Inferior parietal cortex (tissue), 1 donor: ENCODE measurements around the gene VIPR1.

ENCODE experiments used
- DNase-seq: peaks from one replicate; pipeline ENCODE4 v3.0.0-alpha.2; 2016; ENCODE audit errors: extremely low spot score

VIPR1 gene

DNA sequence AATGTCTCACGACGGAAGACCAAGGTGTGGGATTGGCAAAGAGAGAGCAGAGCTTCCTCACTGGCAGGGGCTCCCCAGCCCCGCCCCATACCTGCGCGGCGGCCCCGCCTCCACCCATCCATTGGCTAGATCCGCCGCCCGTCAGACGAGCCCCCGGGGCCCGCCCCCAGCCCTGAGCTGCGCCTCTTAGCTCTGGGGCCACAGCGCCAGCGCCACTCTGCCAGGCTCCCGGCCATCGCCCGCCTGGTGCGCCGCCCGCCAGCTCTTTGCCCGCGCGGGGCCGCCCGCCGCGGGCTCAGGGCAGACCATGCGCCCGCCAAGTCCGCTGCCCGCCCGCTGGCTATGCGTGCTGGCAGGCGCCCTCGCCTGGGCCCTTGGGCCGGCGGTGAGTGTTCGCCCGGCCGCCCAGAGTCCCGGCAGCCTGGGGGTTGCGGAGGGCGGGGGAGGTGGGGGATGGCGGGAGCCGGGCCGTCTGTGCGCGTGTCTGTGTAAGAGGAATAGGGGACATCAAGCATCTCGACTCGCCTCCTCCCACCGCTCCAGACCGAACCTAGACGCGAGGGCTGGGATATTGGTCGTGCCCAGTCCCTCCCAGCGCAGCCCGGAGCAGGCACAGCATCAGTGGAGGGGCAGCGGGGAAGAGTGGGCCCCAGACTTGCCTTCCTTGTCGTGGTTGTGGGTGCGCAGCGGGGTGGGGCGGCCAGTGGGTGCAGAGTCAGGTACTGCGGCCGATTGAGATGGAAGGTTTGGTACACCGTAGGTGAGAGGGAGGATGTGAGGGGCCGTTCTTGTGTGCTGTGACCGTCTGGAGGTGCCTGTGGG is at the start of gene VIPR1:
Gene VIPR1 (plus strand): TSS at position 215 of the 822 bp plus-strand sequence. CDS start 93 bp downstream, at position 308.
- no peak for DNase-seq

DNA sequence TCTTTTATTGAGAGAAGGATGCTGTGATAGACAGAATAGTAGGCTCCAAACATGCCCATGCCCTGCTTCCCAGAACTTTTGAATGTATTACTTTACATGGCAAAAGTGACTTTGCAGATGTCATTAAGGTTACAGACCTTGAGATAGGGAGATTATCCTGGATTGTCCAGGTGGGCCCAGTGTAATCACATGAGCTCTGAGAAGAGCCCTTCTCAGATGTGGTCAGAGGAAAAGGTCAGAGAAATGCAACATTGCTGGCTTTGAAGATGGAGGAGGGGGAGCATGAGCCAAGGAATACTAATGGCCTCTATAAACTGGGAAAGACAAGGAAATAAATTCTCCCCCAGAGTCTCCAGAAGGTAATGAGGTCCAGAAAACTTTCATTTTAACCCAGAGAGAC is 46.2 kb upstream of the VIPR1 start:
- no peak for DNase-seq

DNA sequence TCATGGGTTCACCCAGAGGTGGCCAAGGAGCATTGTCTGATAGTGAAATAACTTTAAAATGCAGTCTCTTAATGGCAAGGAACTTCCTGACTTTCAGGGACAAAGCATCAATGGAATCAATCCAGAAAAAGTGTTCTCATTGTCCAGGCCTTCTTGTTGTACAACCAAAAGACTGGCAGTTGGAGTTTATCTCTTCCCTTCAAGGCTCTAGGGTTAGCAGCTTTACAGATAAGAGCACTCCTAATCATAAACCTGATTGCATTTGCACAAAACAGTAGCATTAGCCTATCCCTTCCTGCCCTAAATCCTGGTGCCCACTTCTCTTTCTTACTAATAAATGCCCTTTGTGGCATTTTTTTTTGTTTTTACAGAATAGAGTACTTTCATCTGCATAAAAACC is 43.3 kb upstream of the VIPR1 start:
- no peak for DNase-seq

- no peak for DNase-seq
Measured at GRCh38 chr3:42461762-42462161, 40.7 kb upstream of the VIPR1 start.

DNA sequence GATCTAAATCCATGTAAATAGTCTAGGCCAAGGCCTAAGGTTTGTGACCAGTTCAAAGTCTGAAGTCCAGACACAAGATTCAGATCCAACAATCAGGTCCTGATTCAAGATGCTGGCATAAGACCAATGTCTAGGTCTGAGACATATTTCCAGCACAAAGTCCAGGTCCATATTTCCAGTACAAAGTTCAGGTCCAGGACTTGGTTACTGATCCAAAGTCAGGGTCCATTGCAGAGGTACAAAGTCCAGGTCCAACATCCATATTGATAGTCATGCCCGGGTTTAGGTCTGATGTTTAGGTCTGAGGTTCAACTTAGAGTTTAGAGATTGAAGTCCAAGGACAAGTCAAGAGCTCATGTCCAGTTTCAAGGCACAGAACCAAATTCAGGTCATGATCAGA is 39.4 kb upstream of the VIPR1 start:
- DNase-seq, result no peak

GRCh38 chr3:42468111-42468510 is 34.3 kb upstream of the VIPR1 start:
- DNase-seq, result no peak

- no peak for DNase-seq
Measured at GRCh38 chr3:42472555-42472954, 29.9 kb upstream of the VIPR1 start.

DNA sequence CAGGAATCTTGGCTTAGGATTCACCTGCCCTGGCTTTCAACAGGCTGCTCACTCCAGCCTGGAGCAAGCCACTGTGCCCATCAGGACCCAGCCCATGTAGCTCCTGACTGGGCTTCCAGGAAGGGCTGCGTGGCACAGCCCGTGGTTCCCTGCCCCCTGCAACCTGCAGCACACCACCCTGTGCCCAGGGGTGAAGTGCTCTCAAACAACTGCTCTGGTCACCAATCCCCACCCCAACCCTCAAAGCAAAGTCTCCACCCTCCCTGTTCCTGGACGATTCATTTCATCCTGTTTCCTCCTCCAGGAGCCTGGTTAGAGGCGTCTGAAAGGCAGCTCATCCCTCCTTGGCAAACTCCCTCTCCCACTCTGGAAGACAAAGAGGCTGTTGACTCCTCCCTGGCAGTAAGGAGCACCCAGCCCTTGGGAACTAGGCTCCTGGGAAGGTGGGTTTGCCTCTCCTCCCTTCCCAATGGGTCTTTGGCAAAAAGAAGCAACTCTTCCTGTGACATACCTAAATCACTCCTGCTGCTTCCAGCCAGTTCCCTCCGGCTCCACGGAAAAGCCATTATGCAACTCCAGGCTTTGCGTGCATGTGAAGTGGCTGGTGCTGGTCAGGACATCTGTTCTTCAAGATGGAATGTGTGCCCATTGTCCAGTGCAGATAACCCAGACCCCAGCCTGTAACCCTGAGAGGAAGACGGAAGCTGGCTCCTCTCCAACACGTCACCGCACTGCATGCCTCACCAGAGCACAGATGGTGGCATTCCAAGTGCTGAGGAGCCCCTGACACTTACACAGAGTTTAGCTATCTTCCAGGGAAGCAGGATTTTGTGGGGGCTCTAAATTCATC is 29.1 kb upstream of the VIPR1 start:
- no peak for DNase-seq

DNA sequence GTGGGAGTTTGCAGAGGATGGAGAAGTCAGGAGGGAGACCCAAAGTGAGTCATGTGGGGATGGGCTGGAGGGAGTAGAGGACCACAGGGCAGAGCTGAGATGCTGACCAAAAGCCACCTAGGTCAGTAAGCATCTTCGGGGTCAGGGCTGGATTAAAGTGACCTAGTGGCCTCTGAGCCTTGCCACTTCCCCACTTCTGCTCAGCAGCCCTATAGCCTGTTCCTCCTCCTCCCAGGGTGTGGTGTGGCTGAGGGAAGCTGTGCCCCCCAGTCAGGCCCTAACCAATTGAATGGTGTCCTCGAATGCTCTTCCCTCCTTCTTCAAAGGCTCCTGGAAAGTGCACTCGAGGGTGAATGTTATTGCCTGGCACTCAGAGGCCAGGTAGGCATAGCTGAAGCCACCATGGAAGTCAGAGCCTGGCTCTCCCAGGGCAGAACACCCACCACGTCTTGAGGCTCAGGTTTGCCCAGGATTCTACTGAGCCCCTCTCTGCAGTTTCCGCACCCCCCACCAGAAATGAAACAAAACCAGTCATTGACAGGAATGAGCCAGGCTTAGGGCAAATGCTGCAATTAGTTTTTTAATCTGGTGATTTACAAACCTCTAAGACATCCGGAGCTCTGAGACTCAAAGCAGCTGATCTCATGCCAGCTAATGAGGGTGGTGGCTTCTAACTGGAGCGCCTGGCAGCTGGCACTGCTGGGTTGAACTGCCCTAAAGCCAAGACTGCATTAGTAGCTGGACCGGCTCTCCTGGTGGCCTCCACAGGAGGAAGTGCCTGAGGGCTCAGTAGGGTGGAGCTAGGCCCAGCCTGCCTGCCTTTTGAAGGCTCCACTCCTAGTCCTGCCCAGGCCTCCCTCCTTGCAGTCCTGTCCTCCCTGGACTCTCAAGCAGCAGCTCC is 26.0 kb upstream of the VIPR1 start:
- no peak for DNase-seq

DNA sequence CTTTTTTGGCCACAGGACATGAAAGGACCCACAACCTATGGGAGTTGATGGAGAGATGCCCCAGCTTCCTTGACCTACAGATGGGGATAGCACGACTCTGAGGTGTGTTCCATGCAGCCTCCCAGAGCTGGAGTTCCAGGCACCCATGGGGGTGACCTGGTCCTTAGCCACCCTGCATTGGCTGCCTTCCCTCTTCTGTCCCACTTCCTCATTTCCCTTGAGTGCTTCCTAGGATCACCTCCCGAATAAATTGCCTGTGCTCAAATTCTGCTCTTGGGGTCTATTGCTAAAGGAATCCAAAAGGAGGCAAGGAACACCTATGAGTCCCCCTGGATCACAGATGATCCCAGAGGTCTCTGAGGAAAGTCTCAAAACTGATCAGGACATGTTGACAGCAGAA is 24.7 kb upstream of the VIPR1 start:
- DNase-seq, result no peak

DNA sequence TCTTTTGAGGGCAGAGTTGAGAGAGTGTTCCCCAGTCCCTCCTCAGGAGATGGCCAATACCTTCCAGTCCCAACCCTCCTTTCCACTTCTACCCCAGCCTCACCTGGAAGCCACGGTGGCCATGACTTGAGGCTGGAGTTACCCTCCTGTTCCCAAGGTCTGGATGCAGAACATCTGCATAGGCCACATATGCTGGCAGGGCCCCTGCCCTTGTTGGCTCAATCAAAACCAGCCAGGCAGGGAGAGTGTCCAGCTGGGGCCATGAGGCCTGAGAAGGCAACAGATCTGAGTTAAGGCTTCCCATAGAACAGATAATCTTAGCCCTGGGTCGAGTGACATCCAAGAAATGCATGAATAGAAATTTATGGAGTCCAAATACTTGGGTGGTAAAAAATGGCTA is 23.6 kb upstream of the VIPR1 start:
- DNase-seq, result no peak

DNA sequence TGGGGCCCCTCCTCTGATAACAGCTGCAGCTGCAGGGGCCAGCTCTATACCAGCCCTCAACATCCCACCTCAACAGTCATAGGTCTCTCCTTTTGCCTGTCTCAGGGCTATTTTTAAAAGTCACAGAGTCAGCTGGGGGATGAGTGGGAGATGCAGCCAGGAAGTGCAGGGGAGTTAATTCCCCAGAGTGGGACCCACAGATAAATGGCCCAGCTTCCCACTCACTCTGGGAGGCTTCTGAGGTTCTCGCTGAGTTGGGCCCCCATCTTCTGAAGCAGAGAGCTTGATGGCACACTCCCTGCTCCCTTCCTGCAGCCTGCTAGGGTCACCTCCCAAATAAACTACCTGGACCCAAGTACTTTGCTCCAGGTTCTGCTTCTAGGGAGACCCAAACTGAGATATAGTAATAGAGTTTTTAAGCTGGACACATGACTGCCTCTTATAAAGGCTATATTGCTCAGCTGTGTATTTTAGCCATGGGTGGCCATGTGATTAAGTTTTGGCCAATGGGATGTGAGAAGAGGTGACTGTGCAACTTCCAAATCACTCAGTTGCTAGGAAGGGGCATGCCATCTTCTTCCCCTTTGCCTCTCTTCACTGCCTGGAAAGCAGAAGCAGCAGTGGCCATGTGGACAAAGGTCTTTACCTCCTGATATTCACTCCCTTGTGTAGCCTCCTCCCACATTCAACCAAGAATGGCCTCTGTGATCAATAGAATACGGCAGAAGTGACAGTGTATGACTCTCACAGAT is 15.5 kb upstream of the VIPR1 start:
- no peak for DNase-seq

DNA sequence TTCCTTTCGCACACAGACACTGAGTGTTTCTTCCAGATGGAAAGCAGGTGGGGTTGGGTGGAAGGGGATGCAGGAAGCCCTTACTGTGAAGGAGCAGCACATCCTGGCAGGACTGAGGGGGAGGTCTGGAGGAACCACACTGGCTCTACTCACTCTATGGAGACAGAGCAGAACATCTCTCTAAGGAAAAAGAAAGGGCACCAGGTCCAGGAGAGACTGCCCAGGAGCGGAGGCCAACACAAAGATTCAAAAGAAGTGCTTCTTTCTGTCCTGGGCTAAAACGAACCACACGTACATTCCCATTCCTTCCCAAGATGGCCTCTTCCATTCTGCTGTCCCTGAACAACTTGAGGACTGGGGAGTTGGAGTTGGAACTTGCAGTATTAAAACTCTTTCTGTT is 13.8 kb upstream of the VIPR1 start:
- no peak for DNase-seq

DNA sequence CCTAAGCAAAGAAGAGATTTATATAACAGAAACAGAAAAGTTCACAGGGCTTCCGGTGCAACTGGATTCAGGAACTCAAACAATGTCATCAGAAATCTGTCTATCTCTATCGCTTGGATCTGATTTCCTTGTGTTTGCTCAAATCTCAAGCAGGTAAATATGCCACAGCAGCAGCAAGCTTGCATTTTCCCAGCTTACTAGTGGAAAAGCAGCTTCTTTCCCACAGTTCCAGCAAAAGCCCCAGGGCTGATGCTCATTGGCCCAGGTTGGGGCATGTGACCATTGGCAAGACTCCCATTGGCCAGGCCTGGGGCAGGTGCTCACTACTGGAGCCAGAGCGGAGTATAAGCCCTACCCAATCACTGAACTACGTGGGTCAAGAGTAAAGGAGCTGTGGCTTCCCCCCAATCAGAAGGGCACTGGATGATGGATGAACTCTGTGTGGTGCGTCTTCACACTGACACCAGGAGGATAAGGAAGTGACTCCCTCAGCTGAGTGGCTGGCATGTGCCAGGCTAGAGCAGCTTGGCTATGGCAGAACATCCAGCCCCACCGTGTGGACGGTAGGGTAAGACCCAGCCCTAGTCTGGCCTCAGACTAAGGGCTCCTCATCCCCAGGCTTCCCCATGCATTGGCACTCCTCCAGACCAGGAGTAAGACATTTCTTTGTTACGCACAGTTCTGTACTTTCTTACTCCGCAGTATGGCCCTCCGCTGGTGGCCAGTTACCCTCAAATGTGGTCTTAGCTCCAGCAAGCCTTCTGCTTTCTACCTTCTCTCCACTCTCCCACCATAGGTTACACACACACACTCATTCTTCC is 13.1 kb upstream of the VIPR1 start:
- no peak for DNase-seq

GRCh38 chr3:42489937-42490227 is 12.6 kb upstream of the VIPR1 start:
- DNase-seq, result no peak

GRCh38 chr3:42490243-42490642 is 12.2 kb upstream of the VIPR1 start:
- no peak for DNase-seq

DNA sequence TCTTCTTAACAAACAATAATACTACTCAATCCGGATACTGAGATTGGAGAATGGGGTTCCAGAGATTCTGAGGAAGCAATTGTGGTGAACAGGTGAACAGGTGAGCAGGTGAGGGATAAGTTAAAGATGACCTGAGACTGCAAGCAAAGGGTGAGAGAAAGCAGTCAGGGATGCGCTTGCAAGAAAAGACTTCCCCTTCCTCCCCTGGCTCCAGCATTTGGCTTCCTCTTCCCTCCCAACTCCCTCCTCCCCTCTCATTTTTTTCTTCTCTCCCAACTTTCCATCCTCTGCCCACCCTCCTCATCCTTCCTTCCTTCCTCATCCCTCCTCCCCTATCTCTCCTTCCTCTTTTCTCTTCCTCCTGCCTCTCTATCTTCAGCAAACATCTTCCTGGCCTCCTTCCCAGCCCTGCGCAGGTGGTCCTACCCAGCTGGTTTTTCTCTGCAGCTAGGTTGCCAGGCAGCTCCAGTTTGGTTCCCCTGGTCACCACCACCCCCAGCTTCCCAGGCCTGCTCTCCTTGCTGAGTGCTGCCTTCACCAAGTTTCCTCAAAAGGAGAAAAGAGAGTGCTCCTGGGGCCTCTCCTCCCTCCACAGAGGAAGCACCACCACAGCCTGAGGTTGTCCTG is 10.4 kb upstream of the VIPR1 start:
- DNase-seq, result no peak

DNA sequence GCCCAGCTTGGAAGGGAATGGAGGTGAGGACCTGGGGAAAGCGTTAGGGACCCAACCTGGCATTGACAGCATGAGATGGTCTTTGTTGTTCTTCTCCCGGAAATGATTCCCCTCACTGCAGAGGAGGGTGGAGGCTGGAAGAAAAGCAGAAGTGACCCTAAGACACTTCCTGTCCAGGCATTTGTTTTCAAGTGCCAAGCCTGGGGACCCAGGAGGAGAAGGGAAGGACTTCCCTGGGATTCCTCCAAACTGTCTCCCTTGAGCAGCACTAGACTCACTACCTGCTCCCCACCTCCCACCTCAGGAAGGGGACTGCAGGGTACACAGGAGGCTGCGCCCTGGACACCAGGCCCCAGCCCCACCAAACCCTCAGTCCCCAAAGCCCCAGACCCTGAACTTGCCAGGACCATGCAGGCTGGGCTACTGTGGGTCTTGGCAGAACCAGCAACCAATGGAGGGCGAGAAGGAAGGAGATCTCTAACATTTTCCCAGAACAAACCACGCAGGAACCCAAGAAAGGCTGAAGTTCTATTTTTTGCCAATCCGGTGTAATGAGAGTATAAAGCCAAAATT is 9.8 kb upstream of the VIPR1 start:
- DNase-seq, result no peak

DNA sequence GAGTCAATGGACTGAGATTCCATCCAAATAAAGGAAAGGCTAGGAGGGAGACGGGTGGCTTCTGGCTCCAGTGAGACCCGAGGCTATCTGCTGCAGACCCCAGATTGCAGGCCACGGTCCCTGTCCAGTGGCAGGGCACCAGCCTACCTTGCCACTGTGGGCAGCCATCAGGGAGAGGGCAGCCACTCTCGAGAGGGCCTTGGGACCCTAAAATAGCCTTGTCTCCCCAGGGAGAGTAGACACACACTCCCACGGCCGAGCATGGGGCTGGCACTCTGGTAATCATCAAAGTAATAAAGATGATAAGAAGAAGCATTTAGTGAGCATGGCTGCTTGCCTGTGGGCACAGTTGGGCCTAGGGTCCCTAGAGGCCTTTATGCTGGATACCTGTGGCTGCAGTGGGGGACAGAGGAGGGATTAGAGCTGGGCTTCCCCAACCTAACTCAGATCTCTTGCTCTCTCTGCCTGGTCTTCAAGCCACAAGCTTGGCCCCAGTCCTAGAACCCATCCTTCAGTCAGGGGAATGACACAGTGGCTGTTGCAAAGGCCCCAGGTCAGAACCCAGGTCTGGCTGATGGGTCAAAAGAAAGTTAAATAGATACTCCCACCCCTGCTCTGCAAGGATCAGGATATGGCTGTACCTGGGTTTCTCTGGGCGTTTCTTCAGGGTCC is 9.2 kb upstream of the VIPR1 start:
- DNase-seq, result no peak
